GM18868 (cell line): ENCODE data around the gene BCHE.
A peak's percentile ranks its signal among the peaks of the same experiment; 100 is the strongest.

ENCODE experiments used
- ATAC-seq: cut with Tn5 transposase; IDR thresholded peaks from one replicate; pipeline ENCODE4 v1.9.1; 2021; ENCODE audit warnings: mild to moderate bottlenecking, moderate library complexity; ENCODE audit not compliant: unreplicated experiment

BCHE gene

DNA sequence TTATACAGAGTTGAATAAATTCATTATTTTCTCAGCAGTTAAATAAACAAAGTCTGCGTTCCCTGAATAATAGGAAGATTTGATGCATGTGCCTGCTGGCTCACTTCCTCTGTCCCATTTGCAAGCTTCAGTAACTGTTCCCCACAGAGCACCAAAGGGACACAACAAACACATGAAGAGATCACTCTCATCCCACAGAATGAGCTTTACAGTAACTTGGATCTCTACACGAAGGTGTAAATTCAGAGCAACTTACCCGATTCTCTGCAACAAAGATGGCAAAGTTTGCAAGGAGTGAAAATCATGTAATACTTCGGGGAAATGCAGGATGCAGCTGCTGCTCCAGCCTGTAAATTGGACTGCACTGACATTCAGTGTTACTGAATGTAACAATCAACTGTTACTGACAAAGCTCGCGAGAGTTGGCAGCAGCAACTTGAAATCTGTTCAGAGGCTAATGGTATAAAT lies at the start of gene BCHE:
BCHE (minus strand) TSS at position 366 of the 468 bp plus-strand sequence. CDS start 6,390 bp downstream, outside the sequence.
- ATAC-seq: peak; percentile 59

DNA sequence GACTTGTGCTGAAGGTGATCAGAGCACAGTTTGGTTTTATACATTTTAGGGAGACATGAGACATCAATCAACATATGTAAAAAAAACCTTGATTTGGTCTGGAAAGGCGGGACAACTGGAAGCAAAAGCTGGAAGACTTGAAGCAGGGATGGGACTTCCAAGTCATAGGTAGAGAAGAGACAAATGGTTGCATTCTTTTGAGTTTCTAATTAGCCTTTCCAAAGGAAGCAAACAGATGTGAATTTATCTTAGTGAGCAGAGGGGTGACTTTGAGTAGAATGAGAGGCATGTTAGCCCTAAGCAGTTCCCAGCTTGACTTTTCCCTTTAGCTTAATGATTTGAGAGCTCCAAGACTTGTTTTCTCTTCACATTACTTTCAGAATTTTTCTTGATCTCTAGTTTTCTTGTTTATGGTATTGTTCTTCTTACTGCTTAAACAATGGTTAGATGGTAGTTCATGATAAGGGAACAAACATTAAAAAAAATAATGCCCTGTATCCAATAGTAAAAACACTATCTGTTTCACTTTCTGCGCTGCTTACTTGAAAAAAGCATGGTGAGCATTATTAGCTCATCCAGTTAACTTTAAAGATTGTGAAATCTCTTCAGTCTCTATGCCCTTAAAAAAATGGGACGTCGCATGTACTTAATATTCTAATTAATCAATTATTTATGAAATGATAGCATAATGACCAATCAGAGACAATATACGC lies 48.5 kb upstream of the BCHE start:
- ATAC-seq: no peak

DNA sequence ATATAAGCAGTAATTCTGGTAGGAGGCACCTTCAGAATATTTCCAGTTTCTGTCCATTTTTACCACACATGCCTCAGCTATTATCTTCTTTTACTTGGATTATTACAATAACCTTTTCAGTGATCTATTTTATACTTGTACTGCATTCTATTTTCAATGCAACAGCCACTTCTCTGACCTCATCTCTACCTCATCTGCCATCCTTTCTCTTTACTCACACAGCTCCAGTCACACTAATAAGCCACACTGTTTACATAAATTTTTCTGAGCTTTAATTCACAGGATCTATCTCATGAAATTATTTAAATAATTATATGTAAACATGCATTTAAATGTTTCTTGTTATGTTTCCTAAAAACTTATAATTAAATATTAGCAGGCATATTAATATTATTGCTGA lies 47.3 kb upstream of the BCHE start:
- ATAC-seq: no peak

GRCh38 chr3:165883863-165884478 lies 46.7 kb upstream of the BCHE start:
- no peak for ATAC-seq

DNA sequence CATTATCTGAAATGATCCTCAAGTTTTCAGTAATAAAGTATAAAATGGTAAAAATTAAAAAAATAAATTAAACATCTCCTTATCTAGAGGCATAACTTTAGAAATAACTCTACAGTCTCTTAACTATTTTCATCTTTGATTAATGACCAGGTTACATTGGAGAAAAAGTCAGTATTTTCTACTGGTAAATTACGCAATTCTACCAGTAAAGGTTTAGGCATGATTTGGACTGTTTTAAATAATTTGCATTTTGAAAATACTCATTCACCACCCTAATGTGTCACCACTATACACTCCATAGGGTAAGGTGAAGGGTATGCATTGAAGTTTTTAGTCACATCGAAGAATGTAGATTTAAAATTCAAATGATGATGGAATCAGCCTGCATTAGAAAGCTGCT lies 45.9 kb upstream of the BCHE start:
- no peak for ATAC-seq

- no peak for ATAC-seq
These were observed 38.4 kb upstream of the BCHE start for GRCh38 chr3:165875644-165876043.

GRCh38 chr3:165874663-165875489 lies 37.7 kb upstream of the BCHE start:
- no peak for ATAC-seq

GRCh38 chr3:165868088-165868487 lies 30.9 kb upstream of the BCHE start:
- ATAC-seq: no peak

GRCh38 chr3:165859061-165859460 lies 21.8 kb upstream of the BCHE start:
- no peak for ATAC-seq

DNA sequence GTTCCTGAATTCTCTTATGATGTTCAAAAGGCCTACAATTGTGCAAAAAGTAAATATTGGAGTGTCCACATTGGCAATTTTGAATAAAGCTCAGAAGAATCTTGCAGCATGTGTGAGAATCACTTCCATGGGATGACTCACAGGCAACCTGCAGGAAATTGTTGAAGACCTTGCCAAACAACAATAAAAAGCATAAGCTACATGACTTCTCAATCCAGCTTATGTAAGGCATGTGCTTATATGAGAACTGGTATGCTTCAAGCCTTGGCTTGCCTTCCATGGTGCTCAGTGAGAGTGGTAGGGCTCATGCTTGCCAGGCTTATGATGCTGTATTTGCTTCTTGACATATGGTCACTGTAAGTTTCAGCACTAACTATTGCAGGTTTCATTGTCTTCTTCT lies 18.4 kb upstream of the BCHE start:
- ATAC-seq: no peak

DNA sequence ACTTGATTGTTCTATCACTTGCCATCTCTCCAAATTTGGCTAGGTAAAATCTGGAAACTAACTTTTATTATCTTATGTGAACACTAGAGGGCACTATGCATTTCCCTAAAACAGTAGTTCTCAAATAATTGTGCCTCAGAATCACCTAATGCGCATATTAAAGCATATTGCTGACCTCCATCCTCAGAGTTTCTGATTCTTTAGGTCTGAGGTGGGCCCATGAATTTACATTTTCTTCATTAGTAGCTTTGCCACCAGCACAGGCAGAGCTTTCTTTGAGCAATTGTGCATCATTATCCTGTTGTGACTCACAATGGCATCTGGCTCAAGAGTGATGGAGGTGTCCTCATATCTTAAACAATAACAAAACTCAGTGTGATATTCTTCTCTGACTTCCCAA lies 17.5 kb upstream of the BCHE start:
- ATAC-seq: peak; percentile 64

DNA sequence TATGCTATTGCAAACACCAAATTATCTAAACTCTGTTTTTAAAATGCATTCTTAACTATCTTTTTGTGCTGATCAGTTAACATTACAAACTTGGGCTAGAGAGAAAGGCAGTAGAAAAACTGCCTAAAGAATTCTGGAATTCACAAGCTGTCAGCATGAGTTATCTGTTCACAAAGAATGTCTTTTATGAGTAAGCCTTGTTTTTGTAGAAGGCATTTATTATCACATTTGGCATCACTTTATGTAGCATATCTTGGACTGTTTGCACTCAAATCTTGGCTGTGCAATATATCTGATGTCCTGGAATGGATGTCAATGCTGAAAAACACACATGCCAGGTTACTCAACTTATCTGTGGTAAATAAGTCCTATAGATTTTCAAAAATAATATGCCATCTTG lies 15.5 kb upstream of the BCHE start:
- ATAC-seq: no peak

GRCh38 chr3:165852191-165852590 lies 15.0 kb upstream of the BCHE start:
- no peak for ATAC-seq

GRCh38 chr3:165846056-165846455 lies 8.8 kb upstream of the BCHE start:
- ATAC-seq: no peak

- no peak for ATAC-seq
These were observed 2.3 kb upstream of the BCHE start for GRCh38 chr3:165839296-165840076.

- no peak for ATAC-seq
These were observed 578 bp upstream of the BCHE start for GRCh38 chr3:165837801-165838200.

DNA sequence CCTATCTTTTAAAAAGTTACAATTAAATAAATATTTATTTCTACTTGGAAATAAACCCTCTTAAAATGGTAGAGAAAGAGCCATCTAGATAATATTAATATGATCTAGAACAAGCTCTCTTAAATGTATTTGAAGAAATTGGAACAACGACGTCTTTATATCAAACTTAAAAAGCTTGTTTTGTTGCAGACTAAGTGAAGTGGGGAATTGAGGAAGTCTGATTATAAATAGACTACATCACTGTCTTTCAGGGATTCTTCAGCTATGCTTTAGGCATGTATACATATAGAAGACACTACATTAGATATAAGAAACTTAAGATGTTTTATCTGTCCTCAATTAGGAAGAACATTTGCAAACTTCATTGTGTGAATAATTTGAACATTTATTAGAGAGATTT lies 1.8 kb downstream of the BCHE start:
- no peak for ATAC-seq

- no peak for ATAC-seq
These were observed 6.5 kb downstream of the BCHE start for GRCh38 chr3:165830746-165831145.

- no peak for ATAC-seq
These were observed 9.3 kb downstream of the BCHE start for GRCh38 chr3:165827883-165828282.

DNA sequence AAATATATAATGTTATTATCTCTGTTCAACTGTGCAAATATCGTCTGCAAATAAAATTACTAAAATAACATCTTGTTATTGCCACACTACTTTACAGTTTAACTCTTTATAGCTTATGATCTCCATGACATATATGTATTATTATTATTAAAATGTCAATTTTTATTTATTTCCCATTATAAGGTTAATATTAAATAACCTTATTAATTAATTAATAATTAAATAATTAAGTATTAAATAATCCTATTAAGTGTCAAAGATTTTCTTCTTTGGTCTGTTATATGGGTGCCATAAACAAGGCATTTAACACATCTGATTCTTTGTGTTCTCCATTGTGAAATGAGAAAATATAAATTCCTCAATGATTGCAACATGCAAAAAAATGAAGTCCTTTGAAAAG lies 10.0 kb downstream of the BCHE start:
- no peak for ATAC-seq

DNA sequence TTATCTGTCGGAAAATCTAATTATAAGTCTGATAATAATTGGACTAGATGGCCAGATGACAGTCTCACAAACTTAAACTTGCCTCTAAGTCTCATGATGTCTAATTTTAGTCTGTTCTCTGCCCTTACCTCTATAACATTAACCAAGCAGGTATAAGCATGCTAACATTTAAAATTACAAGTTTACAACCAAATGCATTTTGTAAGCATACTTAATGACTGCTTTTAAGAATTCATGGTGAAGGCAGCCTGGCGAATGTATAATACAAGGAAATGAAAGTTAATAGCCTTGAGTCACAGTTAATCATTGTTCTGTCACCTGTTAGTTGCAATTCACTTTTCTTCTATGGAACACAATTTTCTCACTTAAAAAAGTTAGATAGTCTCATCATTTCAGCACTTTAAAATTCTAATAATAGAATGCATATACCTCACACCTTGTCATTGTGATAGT lies 16.5 kb downstream of the BCHE start:
- ATAC-seq: peak; percentile 62
